OCI-LY3 (cell line): ENCODE results near the gene LAMC3.

Experiments
- H2AFZ ChIP-seq: fragments of 200-600, 300-600 bp; shearing (Covaris generic); 2 replicates; pipeline ENCODE4 v1.6.0; 2014; ENCODE audit warnings: antibody characterized with exemption, low read depth, low read length
- H3K27ac ChIP-seq: fragments of 200-600, 300-600 bp; sonication (generic); 2 replicates; pipeline ENCODE4 v1.5.1; 2014; ENCODE audit warnings: mild to moderate bottlenecking, low read length, moderate library complexity, mixed read lengths
- H3K27me3 ChIP-seq: fragments of 200-600, 300-600 bp; sonication (generic); 2 replicates; pipeline ENCODE4 v1.6.1; 2014; ENCODE audit warnings: low read depth, low read length, mixed read lengths
- H3K36me3 ChIP-seq: fragments of 200-600, 300-600 bp; sonication (generic); replicated peaks from 2 replicates; pipeline ENCODE3; 2014; ENCODE audit warnings: low read depth, low read length, mixed read lengths
- H3K4me1 ChIP-seq: fragments of 300-600, 200-600 bp; sonication (generic); 2 replicates; pipeline ENCODE4 v1.6.1; 2014; ENCODE audit warnings: low read length, mixed read lengths
- H3K4me2 ChIP-seq: fragments of 200-600, 300-600 bp; sonication (generic); 2 replicates; pipeline ENCODE4 v1.6.1; 2014; ENCODE audit warnings: low read length, mixed read lengths
- H3K4me3 ChIP-seq: fragments of 300-600, 200-600 bp; sonication (generic); 2 replicates; pipeline ENCODE4 v1.5.1; 2014; ENCODE audit warnings: antibody characterized with exemption, mild to moderate bottlenecking, low read length, moderate library complexity
- H3K79me2 ChIP-seq: fragments of 300-600, 200-600 bp; shearing (Covaris generic); 2 replicates; pipeline ENCODE4 v1.6.1; 2014; ENCODE audit warnings: mild to moderate bottlenecking, low read length, mixed read lengths
- H3K9ac ChIP-seq: fragments of 300-600, 200-600 bp; shearing (Covaris generic); 2 replicates; pipeline ENCODE4 v1.6.0; 2014; ENCODE audit warnings: mild to moderate bottlenecking, low read length, moderate library complexity
- H3K9me3 ChIP-seq: fragments of 200-600, 300-600 bp; shearing (Covaris generic); 2 replicates; pipeline ENCODE4 v1.6.1; 2014; ENCODE audit warnings: low read length, mixed read lengths; ENCODE audit not compliant: insufficient read depth
- H4K20me1 ChIP-seq: fragments of 200-600, 300-600 bp; sonication (generic); 2 replicates; pipeline ENCODE4 v1.6.1; 2016; ENCODE audit warnings: low read length, mixed read lengths; ENCODE audit not compliant: insufficient read depth
- EZH2phosphoT487 ChIP-seq: fragments of 200-600 bp; shearing (Covaris generic); IDR thresholded peaks from 2 replicates; pipeline ENCODE4 v1.6.1; 2018; ENCODE audit warnings: antibody characterized with exemption, mixed run types, low read depth
- TF ChIP-seq, protein P1 (sequence below): fragments of 200-600, 300-600 bp; sonication (generic); IDR thresholded peaks from 2 replicates; pipeline ENCODE4 v1.5.1; 2014; ENCODE audit warnings: antibody characterized with exemption, low read length, low read depth

The LAMC3 gene

DNA sequence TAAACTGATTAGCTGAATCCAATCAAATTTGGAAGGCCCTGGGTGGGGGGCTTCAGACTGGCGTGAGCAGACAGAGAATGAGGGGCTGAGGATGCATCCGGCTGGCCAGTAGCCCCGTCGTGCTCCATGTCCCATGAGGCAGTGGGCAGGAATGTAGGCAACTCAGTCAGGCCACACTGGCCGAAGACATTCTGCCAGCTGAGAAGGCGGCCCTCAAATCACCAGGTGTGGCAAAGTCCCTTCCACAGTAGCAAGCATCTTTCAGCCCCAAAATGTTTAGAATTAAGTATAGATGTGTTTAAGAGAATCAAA is 25.7 kb upstream of the LAMC3 start:
- peaks cover 2% of the 10 kb centered on the region for H3K27me3 ChIP-seq

DNA sequence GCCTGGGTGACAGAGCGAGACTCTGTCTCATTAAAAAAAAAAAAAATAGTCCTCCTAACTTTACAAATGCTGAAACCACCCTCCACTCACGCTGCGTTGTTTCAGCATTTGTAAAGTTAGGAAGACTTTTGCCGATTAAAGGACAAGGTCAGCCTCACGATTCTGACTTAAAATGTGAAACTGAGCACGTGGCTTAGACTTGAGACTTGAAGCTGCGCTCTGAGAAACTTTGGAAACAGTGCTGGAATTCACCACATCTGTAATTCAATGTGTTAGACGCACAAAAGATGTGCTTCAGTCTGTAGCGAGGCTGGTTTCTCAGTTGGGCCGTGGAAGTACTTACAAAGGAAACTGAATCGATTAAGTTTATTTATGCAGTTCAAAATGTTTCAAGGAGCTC is 25.0 kb upstream of the LAMC3 start:
- Histone ChIP-seq H3K27me3 (peaks cover 4% of the 10 kb centered on the region), H3K4me1 (no peaks in the 10 kb centered on the region)

More for the DNA sequence above, 25.7 kb upstream of the LAMC3 start:
- no peaks in the 10 kb centered on the region for H3K36me3 ChIP-seq
- H3K79me2 ChIP-seq: no peaks in the 10 kb centered on the region
- no peak overlapping the region for H2AFZ ChIP-seq
- no peak overlapping the region for H3K4me2 ChIP-seq
- TF ChIP-seq EZH2phosphoT487: no peak
- TF ChIP-seq, protein P1, sequence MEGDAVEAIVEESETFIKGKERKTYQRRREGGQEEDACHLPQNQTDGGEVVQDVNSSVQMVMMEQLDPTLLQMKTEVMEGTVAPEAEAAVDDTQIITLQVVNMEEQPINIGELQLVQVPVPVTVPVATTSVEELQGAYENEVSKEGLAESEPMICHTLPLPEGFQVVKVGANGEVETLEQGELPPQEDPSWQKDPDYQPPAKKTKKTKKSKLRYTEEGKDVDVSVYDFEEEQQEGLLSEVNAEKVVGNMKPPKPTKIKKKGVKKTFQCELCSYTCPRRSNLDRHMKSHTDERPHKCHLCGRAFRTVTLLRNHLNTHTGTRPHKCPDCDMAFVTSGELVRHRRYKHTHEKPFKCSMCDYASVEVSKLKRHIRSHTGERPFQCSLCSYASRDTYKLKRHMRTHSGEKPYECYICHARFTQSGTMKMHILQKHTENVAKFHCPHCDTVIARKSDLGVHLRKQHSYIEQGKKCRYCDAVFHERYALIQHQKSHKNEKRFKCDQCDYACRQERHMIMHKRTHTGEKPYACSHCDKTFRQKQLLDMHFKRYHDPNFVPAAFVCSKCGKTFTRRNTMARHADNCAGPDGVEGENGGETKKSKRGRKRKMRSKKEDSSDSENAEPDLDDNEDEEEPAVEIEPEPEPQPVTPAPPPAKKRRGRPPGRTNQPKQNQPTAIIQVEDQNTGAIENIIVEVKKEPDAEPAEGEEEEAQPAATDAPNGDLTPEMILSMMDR: no peak
- H3K27ac ChIP-seq: no peak overlapping the region
- H3K4me3 ChIP-seq: no peak overlapping the region
- H4K20me1 ChIP-seq: no peaks in the 10 kb centered on the region
- H3K9ac ChIP-seq: no peak overlapping the region
- no peaks in the 10 kb centered on the region for H3K9me3 ChIP-seq
- no peaks in the 10 kb centered on the region for H3K4me1 ChIP-seq

DNA sequence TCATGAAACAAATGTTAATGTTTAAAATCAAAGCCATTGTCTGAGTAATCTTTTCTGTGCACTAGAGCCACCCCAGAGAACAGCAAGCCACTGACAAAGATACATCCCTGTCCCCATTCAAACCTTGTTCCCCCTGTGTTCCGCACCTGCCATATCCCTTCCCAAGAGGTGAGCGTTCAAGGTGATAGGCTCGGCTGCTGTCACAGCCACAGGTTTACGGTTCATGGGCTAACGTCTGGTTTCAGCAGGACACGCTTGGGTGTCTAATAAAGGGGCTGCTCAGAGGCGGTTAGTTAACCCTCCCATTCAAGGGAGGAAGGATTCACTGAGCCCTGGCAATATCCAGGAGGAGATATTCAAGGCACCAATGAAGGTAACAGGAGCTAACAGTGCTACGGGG is 24.5 kb upstream of the LAMC3 start:
- Histone ChIP-seq H4K20me1 (no peaks in the 10 kb centered on the region), H3K4me1 (no peaks in the 10 kb centered on the region), H2AFZ (no peak overlapping the region), H3K9me3 (no peaks in the 10 kb centered on the region), H3K4me3 (no peak overlapping the region), H3K4me2 (no peak overlapping the region), H3K36me3 (no peaks in the 10 kb centered on the region), H3K27ac (no peak overlapping the region), H3K9ac (no peak overlapping the region), H3K79me2 (no peaks in the 10 kb centered on the region), H3K27me3 (peaks cover 4% of the 10 kb centered on the region)
- TF ChIP-seq, protein P1: no peak
- TF ChIP-seq EZH2phosphoT487: no peak

More for the DNA sequence above, 25.0 kb upstream of the LAMC3 start:
- Histone ChIP-seq H3K9me3 (no peaks in the 10 kb centered on the region), H2AFZ (no peak overlapping the region), H3K27ac (no peak overlapping the region), H3K9ac (no peak overlapping the region), H3K4me2 (no peak overlapping the region), H4K20me1 (no peaks in the 10 kb centered on the region), H3K4me3 (no peak overlapping the region), H3K36me3 (no peaks in the 10 kb centered on the region), H3K79me2 (no peaks in the 10 kb centered on the region)
- no peak for TF ChIP-seq EZH2phosphoT487
- TF ChIP-seq, protein P1: no peak

DNA sequence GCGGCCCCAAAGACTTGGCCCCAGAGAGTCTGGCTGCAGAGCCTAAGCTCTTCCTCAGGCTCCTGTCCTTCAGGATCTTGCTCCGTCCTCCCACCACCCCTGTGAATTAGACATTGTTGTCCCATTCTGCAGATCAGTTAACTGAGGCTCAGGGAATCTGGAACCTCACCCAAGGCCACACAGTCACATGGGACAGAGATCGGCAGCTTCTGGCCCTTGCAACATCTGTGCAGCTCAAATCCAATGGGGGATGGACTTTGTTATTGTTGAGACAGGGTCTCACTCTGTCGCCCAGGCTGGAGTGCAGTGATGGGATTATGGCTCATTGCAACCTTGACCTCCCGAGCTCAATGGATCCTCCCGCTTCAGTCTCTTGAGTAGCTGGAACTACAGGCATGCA is 23.9 kb upstream of the LAMC3 start:
- H3K4me3 ChIP-seq: no peak overlapping the region
- H4K20me1 ChIP-seq: no peaks in the 10 kb centered on the region
- H3K4me1 ChIP-seq: no peaks in the 10 kb centered on the region
- H2AFZ ChIP-seq: no peak overlapping the region
- no peak for TF ChIP-seq EZH2phosphoT487
- TF ChIP-seq, protein P1: no peak
- no peak overlapping the region for H3K4me2 ChIP-seq
- H3K9ac ChIP-seq: no peak overlapping the region
- H3K27me3 ChIP-seq: peaks cover 4% of the 10 kb centered on the region
- H3K36me3 ChIP-seq: no peaks in the 10 kb centered on the region
- no peaks in the 10 kb centered on the region for H3K79me2 ChIP-seq
- H3K9me3 ChIP-seq: no peaks in the 10 kb centered on the region
- no peak overlapping the region for H3K27ac ChIP-seq
